Panc1 (cell line): ENCODE results near the gene PLS3. TPM values are rescaled to one million over a fixed set of nuclear protein-coding genes. Genes with fewer than 3 reads are reported as not detected.

Source experiments
- ATAC-seq: fragments of 200-7000 bp; cut with Tn5 transposase; 2 replicates; pipeline ENCODE4 v1.9.1; 2020; ENCODE audit warnings: mild to moderate bottlenecking, moderate library complexity
- BruUV-seq: library from RNA; stranded (reverse); fragments of 400-500 nt; replicated peaks from 2 replicates; lab custom pipeline; 2021; lab: Mats Ljungman, UMichigan
- CTCF ChIA-PET: fragments of 300-600 bp; sonication (Branson Sonifier 250); formaldehyde crosslinking; loops from one replicate; lab custom pipeline; 2022; ENCODE audit warnings: antibody characterized with exemption; lab: Charles Lee
- POLR2A ChIA-PET: fragments of 300-600 bp; sonication (Branson Sonifier 250); formaldehyde crosslinking; loops from one replicate; lab custom pipeline; 2022; ENCODE audit warnings: antibody characterized with exemption; lab: Charles Lee
- DNase-seq: peaks from one replicate; pipeline ENCODE4 v3.0.0-alpha.2; 2010; ENCODE audit warnings: low read depth, low spot score
- H3K27ac ChIP-seq: 2 replicates; pipeline ENCODE4 v1.5.1; 2011; ENCODE audit warnings: mild to moderate bottlenecking, low read length, inconsistent platforms
- H3K27me3 ChIP-seq: fragments of 200-500 bp; sonication (Bioruptor generic); 2 replicates; pipeline ENCODE4 v1.6.0; 2014; ENCODE audit warnings: low read length, inconsistent platforms; ENCODE audit not compliant: control insufficient read depth, insufficient read depth
- H3K36me3 ChIP-seq: fragments of 200-500 bp; sonication (Bioruptor generic); 2 replicates; pipeline ENCODE4 v1.5.1; 2014; ENCODE audit warnings: inconsistent platforms, mild to moderate bottlenecking, low read length, moderate library complexity; ENCODE audit not compliant: control insufficient read depth, insufficient read depth
- H3K4me1 ChIP-seq: 2 replicates; pipeline ENCODE4 v1.5.1; 2011; ENCODE audit warnings: inconsistent platforms, mild to moderate bottlenecking, low read length, moderate library complexity; ENCODE audit not compliant: control insufficient read depth, insufficient read depth
- H3K4me3 ChIP-seq, 2 experiments: 2 replicates each; pipeline ENCODE4 v1.5.1; 2011 to 2012; ENCODE audit warnings: low read depth in 2 of 2, low read length in 2 of 2, mild to moderate bottlenecking in 2 of 2, inconsistent platforms in 1 of 2, moderate library complexity in 1 of 2
- H3K9me3 ChIP-seq: fragments of 200-500 bp; sonication (Bioruptor generic); 2 replicates; pipeline ENCODE4 v1.5.1; 2014; ENCODE audit warnings: low read depth, mild to moderate bottlenecking, inconsistent platforms, low read length, moderate library complexity; ENCODE audit not compliant: control insufficient read depth, insufficient read depth
- POLR2AphosphoS5 ChIP-seq: IDR thresholded peaks from 2 replicates; pipeline ENCODE4 v1.6.1; 2012; ENCODE audit warnings: mild to moderate bottlenecking, low read depth, low read length, moderate library complexity
- SIN3A ChIP-seq: IDR thresholded peaks from 2 replicates; pipeline ENCODE4 v1.6.1; 2012; ENCODE audit warnings: low read depth, mild to moderate bottlenecking, low read length, moderate library complexity, borderline replicate concordance; ENCODE audit not compliant: insufficient read depth
- TCF7L2 ChIP-seq: IDR thresholded peaks from 2 replicates; pipeline ENCODE4 v1.6.1; 2011; ENCODE audit warnings: mild to moderate bottlenecking, low read depth, low read length, inconsistent platforms
- in situ Hi-C: cut with HindIII; loops from 2 replicates; pipeline ENCODE4 v1.10.0; 2016; ENCODE audit warnings: low sequenced_read_pairs, low pct_unique_long_range_greater_than_20kb
- intact Hi-C: fragments of 100-400 bp; cut with micrococcal nuclease; formaldehyde crosslinking; loops from one replicate; pipeline ENCODE4 v1.10.0; 2022; ENCODE audit not compliant: unreplicated experiment
- total RNA-seq: library from RNA; stranded (reverse); gene quantifications from one replicate; pipeline ENCODE4 v1.2.1, GENCODE V29; 2021; ENCODE audit not compliant: unreplicated experiment
- TF ChIP-seq, protein P1 (sequence below), 2 experiments: IDR thresholded peaks; 2 replicates each; pipeline ENCODE4 v1.6.1; 2011 to 2012; ENCODE audit warnings: low read depth in 2 of 2, control low read depth in 1 of 2, low read length in 1 of 2, mild to moderate bottlenecking in 1 of 2, moderate library complexity in 1 of 2; ENCODE audit not compliant: insufficient read depth in 1 of 2
- TF ChIP-seq, protein P2 (sequence below): fragments of 450-650 bp; IDR thresholded peaks from 2 replicates; pipeline ENCODE4 v1.5.1; 2017; ENCODE audit warnings: mild to moderate bottlenecking

Gene PLS3
- total RNA-seq, 1 experiment from 2014 or later, result 164 TPM

GRCh38 chrX:115602308-115602707 is 41.3 kb downstream of the PLS3 start:
- H3K9me3 ChIP-seq, result no peaks in the 10 kb centered on the region
- intact Hi-C loops, result no loop called here
- H3K4me1 ChIP-seq, result peaks cover 8% of the 10 kb centered on the region; the same call in 1 of the 2 replicates
- in situ Hi-C loops, result no loop called here
- CTCF ChIA-PET, result no interaction called here
- no TSS peak for BruUV-seq
- no peak for TF ChIP-seq SIN3A
- no peaks in the 10 kb centered on the region for H3K27me3 ChIP-seq
- no peak overlapping the region for H3K27ac ChIP-seq
- ATAC-seq, result no peak
- POLR2A ChIA-PET, result no interaction called here
- H3K36me3 ChIP-seq, result no peaks in the 10 kb centered on the region
- H3K4me3 ChIP-seq, result no peak overlapping the region
- DNase-seq, result no peak

- H3K27ac ChIP-seq, result no peak overlapping the region
- no peak overlapping the region for H3K4me3 ChIP-seq
- in situ Hi-C loops, result no loop called here
- POLR2A ChIA-PET, result no interaction called here
- DNase-seq, result peak; percentile 67
- no peaks in the 10 kb centered on the region for H3K36me3 ChIP-seq
- peak; percentile 56; the same call in 1 of the 2 replicates for ATAC-seq
- no peaks in the 10 kb centered on the region for H3K27me3 ChIP-seq
- BruUV-seq, result no TSS peak
- no peaks in the 10 kb centered on the region for H3K9me3 ChIP-seq
- peaks cover 8% of the 10 kb centered on the region; the same call in 1 of the 2 replicates for H3K4me1 ChIP-seq
- CTCF ChIA-PET, result no interaction called here
- intact Hi-C loops, result no loop called here
- TF ChIP-seq, protein P1, sequence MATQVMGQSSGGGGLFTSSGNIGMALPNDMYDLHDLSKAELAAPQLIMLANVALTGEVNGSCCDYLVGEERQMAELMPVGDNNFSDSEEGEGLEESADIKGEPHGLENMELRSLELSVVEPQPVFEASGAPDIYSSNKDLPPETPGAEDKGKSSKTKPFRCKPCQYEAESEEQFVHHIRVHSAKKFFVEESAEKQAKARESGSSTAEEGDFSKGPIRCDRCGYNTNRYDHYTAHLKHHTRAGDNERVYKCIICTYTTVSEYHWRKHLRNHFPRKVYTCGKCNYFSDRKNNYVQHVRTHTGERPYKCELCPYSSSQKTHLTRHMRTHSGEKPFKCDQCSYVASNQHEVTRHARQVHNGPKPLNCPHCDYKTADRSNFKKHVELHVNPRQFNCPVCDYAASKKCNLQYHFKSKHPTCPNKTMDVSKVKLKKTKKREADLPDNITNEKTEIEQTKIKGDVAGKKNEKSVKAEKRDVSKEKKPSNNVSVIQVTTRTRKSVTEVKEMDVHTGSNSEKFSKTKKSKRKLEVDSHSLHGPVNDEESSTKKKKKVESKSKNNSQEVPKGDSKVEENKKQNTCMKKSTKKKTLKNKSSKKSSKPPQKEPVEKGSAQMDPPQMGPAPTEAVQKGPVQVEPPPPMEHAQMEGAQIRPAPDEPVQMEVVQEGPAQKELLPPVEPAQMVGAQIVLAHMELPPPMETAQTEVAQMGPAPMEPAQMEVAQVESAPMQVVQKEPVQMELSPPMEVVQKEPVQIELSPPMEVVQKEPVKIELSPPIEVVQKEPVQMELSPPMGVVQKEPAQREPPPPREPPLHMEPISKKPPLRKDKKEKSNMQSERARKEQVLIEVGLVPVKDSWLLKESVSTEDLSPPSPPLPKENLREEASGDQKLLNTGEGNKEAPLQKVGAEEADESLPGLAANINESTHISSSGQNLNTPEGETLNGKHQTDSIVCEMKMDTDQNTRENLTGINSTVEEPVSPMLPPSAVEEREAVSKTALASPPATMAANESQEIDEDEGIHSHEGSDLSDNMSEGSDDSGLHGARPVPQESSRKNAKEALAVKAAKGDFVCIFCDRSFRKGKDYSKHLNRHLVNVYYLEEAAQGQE (IDR thresholded peaks at IDR 0.05; ENCODE audit: insufficient read depth in 1 of 2, low read depth in 2 of 2, low read length in 1 of 2), result no peak
- TF ChIP-seq, protein P2, sequence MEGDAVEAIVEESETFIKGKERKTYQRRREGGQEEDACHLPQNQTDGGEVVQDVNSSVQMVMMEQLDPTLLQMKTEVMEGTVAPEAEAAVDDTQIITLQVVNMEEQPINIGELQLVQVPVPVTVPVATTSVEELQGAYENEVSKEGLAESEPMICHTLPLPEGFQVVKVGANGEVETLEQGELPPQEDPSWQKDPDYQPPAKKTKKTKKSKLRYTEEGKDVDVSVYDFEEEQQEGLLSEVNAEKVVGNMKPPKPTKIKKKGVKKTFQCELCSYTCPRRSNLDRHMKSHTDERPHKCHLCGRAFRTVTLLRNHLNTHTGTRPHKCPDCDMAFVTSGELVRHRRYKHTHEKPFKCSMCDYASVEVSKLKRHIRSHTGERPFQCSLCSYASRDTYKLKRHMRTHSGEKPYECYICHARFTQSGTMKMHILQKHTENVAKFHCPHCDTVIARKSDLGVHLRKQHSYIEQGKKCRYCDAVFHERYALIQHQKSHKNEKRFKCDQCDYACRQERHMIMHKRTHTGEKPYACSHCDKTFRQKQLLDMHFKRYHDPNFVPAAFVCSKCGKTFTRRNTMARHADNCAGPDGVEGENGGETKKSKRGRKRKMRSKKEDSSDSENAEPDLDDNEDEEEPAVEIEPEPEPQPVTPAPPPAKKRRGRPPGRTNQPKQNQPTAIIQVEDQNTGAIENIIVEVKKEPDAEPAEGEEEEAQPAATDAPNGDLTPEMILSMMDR, result no peak
- TF ChIP-seq TCF7L2 (no peak), SIN3A (no peak), POLR2AphosphoS5 (no peak)
These were observed 41.9 kb downstream of the PLS3 start for GRCh38 chrX:115602729-115603389.

DNA sequence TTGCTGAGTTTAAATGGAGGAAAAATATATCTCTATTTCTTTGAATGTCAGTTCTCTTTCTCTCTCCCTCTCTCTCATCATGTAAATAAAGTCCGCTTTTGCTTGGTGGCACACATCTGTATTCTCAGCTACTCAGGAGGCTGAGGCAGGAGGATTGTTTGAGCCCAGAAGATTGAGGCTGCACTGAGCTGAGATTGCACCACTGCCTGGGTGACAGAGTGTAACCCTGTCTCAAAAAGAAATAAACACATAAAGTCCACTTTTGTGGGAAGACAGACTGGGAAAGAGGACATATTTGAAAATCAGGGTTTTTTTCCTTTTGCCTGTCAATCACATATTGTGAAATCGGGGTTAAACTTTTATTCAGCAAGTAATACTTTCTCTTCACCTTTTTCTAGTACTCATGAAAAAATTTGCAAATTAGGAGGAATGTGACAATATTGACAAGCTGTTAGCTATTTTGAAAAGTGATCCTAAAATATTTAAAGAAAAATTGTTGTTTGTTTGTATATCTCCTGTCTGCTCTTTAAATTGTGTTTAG is 42.6 kb downstream of the PLS3 start:
- ATAC-seq (no peak), DNase-seq (no peak)
- POLR2A ChIA-PET, result no interaction called here
- H3K4me1 ChIP-seq, result peaks cover 8% of the 10 kb centered on the region; the same call in 1 of the 2 replicates
- intact Hi-C loops (no loop called here), in situ Hi-C loops (no loop called here)
- CTCF ChIA-PET, result no interaction called here
- no peak overlapping the region for H3K27ac ChIP-seq
- no peaks in the 10 kb centered on the region for H3K27me3 ChIP-seq
- no peaks in the 10 kb centered on the region for H3K9me3 ChIP-seq
- no peaks in the 10 kb centered on the region for H3K36me3 ChIP-seq
- no TSS peak for BruUV-seq
- no peak overlapping the region for H3K4me3 ChIP-seq
- TF ChIP-seq, protein P2, result no peak
- TF ChIP-seq TCF7L2 (no peak), SIN3A (no peak), POLR2AphosphoS5 (no peak)
- TF ChIP-seq, protein P1 (IDR thresholded peaks at IDR 0.05; ENCODE audit: insufficient read depth in 1 of 2, low read depth in 2 of 2, low read length in 1 of 2), result no peak
